ENCODE measurements around the gene UCN. TPM values are rescaled to one million over a fixed set of nuclear protein-coding genes. Genes with fewer than 3 reads are reported as not detected.
"Not testable (repeated sequence)": the region's sequence is repeated elsewhere in the genome, so short reads cannot be mapped to it uniquely, and the experiment has no call there.

UCN gene
- total RNA-seq, 1 donor from 2014 or later = 1.7 TPM

GRCh38 chr2:27324720-27325119 lies 16.5 kb upstream of the UCN start:
- Histone ChIP-seq H3K27me3 (ENCODE audit: control insufficient read depth, insufficient read depth, low read length) (no peaks in the 10 kb centered on the region), H3K4me3 (ENCODE audit: low read depth, low read length) (no peak overlapping the region), H3K36me3 (ENCODE audit: control insufficient read depth, insufficient read depth, low read length) (peaks cover 3% of the 10 kb centered on the region)
- DNase-seq (ENCODE audit: low read depth) = no peak
- TF ChIP-seq CTCF (IDR thresholded peaks at IDR 0.05; ENCODE audit: insufficient read depth, low read length, poor library complexity, severe bottlenecking) = no peak

- H3K36me3 ChIP-seq (ENCODE audit: control insufficient read depth, insufficient read depth, low read length) = peaks cover 1% of the 10 kb centered on the region
- no peak for DNase-seq (ENCODE audit: low read depth)
- no peaks in the 10 kb centered on the region for H3K27me3 ChIP-seq (ENCODE audit: control insufficient read depth, insufficient read depth, low read length)
- TF ChIP-seq CTCF (IDR thresholded peaks at IDR 0.05; ENCODE audit: insufficient read depth, low read length, poor library complexity, severe bottlenecking) = no peak
- peak overlapping the region; percentile 90 for H3K4me3 ChIP-seq (ENCODE audit: low read depth, low read length)
Observed at GRCh38 chr2:27323596-27324285, 15.5 kb upstream of the UCN start.

- TF ChIP-seq CTCF (IDR thresholded peaks at IDR 0.05; ENCODE audit: insufficient read depth, low read length, poor library complexity, severe bottlenecking) = no peak
- peaks cover 1% of the 10 kb centered on the region for H3K36me3 ChIP-seq (ENCODE audit: control insufficient read depth, insufficient read depth, low read length)
- H3K4me3 ChIP-seq (ENCODE audit: low read depth, low read length) = peak within 1 kb of the TSS; percentile 90
- DNase-seq (ENCODE audit: low read depth) = peak; percentile 80
- H3K27me3 ChIP-seq (ENCODE audit: control insufficient read depth, insufficient read depth, low read length) = no peaks in the 10 kb centered on the region
Observed at GRCh38 chr2:27322766-27323595, 14.7 kb upstream of the UCN start, which contains the start of gene MPV17. TSS of gene MPV17 (minus strand) at chr2:27323097. CDS start at chr2:27322517, 580 bp downstream.

GRCh38 chr2:27322301-27322765 lies 14.1 kb upstream of the UCN start:
- H3K4me3 ChIP-seq (ENCODE audit: low read depth, low read length) = peak overlapping the region; percentile 90
- TF ChIP-seq CTCF (IDR thresholded peaks at IDR 0.05; ENCODE audit: insufficient read depth, low read length, poor library complexity, severe bottlenecking) = no peak
- no peaks in the 10 kb centered on the region for H3K27me3 ChIP-seq (ENCODE audit: control insufficient read depth, insufficient read depth, low read length)
- no peak for DNase-seq (ENCODE audit: low read depth)
- H3K36me3 ChIP-seq (ENCODE audit: control insufficient read depth, insufficient read depth, low read length) = peaks cover 1% of the 10 kb centered on the region

- Histone ChIP-seq H3K36me3 (ENCODE audit: control insufficient read depth, insufficient read depth, low read length) (no peaks in the 10 kb centered on the region), H3K27me3 (ENCODE audit: control insufficient read depth, insufficient read depth, low read length) (no peaks in the 10 kb centered on the region), H3K4me3 (ENCODE audit: low read depth, low read length) (no peak overlapping the region)
- peak; percentile 61 for TF ChIP-seq CTCF (IDR thresholded peaks at IDR 0.05; ENCODE audit: insufficient read depth, low read length, poor library complexity, severe bottlenecking)
- DNase-seq (ENCODE audit: low read depth) = peak; percentile 97
Observed at GRCh38 chr2:27320958-27321543, 12.8 kb upstream of the UCN start.

- not testable (repeated sequence) for H3K36me3 ChIP-seq (ENCODE audit: control insufficient read depth, insufficient read depth, low read length); H3K27me3 ChIP-seq (ENCODE audit: control insufficient read depth, insufficient read depth, low read length); DNase-seq (ENCODE audit: low read depth)
Observed at GRCh38 chr2:27319839-27320238, 11.6 kb upstream of the UCN start.

More at GRCh38 chr2:27319839-27320238, 11.6 kb upstream of the UCN start:
- not testable (repeated sequence) for H3K4me3 ChIP-seq (ENCODE audit: low read depth, low read length)

Data from kidney epithelial cell (primary cell).